Lung (tissue), 14 donors: ENCODE measurements around the gene SLC35E2B. TPM values are rescaled to one million over a fixed set of nuclear protein-coding genes. Genes with fewer than 3 reads are reported as not detected.
"Not testable (repeated sequence)": the region's sequence is repeated elsewhere in the genome, so short reads cannot be mapped to it uniquely, and the experiment has no call there.

Experiments used
- ATAC-seq: fragments of 200-7000 bp; cut with Tn5 transposase; one replicate; pipeline ENCODE4 v1.9.1; 2020; ENCODE audit warnings: moderate number of reproducible peaks; ENCODE audit not compliant: insufficient read depth, low FRiP score
- DNase-seq, 3 donors: peaks; one replicate each; pipeline ENCODE4 v3.0.0-alpha.2; 2013 to 2017
- H3K27ac ChIP-seq, 2 donors: one replicate each; pipeline ENCODE4 v1.5.1; 2013; ENCODE audit warnings: mild to moderate bottlenecking in 2 of 2, moderate library complexity in 2 of 2, control low read depth in 1 of 2, inconsistent platforms in 1 of 2, low read depth in 1 of 2, low read length in 1 of 2
- H3K27me3 ChIP-seq, 3 donors: one replicate each; pipeline ENCODE4 v1.5.1; 2013; ENCODE audit warnings: low read length in 2 of 3; ENCODE audit not compliant: control insufficient read depth in 3 of 3, insufficient read depth in 3 of 3
- H3K36me3 ChIP-seq, 4 donors: one replicate each; pipeline ENCODE4 v1.5.1; 2013; ENCODE audit warnings: low read length in 4 of 4, mild to moderate bottlenecking in 1 of 4, moderate library complexity in 1 of 4; ENCODE audit not compliant: control insufficient read depth in 4 of 4, insufficient read depth in 4 of 4
- H3K4me1 ChIP-seq, 5 donors: one replicate each; pipeline ENCODE4 v1.5.1; 2013; ENCODE audit warnings: low read length in 5 of 5, mild to moderate bottlenecking in 2 of 5, moderate library complexity in 1 of 5; ENCODE audit not compliant: control insufficient read depth in 5 of 5, insufficient read depth in 5 of 5
- H3K4me3 ChIP-seq: one replicate; pipeline ENCODE4 v1.5.1; 2013; ENCODE audit warnings: mild to moderate bottlenecking, control low read depth, moderate library complexity
- H3K9ac ChIP-seq, 2 donors: one replicate each; pipeline ENCODE4 v1.5.1; 2013; ENCODE audit warnings: low read length in 2 of 2, control low read depth in 1 of 2; ENCODE audit not compliant: insufficient read depth in 1 of 2
- H3K9me3 ChIP-seq, 4 donors: one replicate each; pipeline ENCODE4 v1.5.1; 2013; ENCODE audit warnings: low read length in 3 of 4, mild to moderate bottlenecking in 1 of 4, moderate library complexity in 1 of 4; ENCODE audit not compliant: control insufficient read depth in 4 of 4, insufficient read depth in 3 of 4
- WGBS, 2 donors: extraction: QIAGEN DNeasy Blood & Tissue Kit; methylation state at CpG; one replicate each; pipeline ENCODE4 v1.1.7; 2013; 5-methylcytosine and 5-hydroxymethylcytosine counted together
- long read RNA-seq, 5 donors: transcript quantifications; one replicate each; lab custom pipeline, GENCODE V29; 2026
- polyA plus RNA-seq, 2 donors: library from polyadenylated mRNA; stranded (reverse); fragments of 200-250 nt; gene quantifications; one replicate each; pipeline ENCODE4 v1.2.1, GENCODE V29; 2013
- total RNA-seq, 2 donors: library from RNA; depleted of rRNA in 1 of 2; stranded (reverse); fragments of >200 nt in 1 of 2; gene quantifications; one replicate each; pipeline ENCODE4 v1.2.1, GENCODE V29; 2014 to 2021
- donor health status: Bipolar disorder and iron deficiency.
- donor health status: healthy.
- donor health status: DM: yes; HTN: yes; CAD: no.

SLC35E2B gene
- total RNA-seq (10 to 100 TPM; 41.0 to 45.9 TPM), polyA plus RNA-seq (10 to 100 TPM; 19.1 to 20.8 TPM)
- long read RNA-seq, donor 1, full-length matches to known transcripts: 12 of 21 reads
- long read RNA-seq, donor 1, partial matches to known transcripts: 9 of 21 reads
- long read RNA-seq, donor 1, other reads (novel, unspliced or antisense): 0 of 21 reads
- long read RNA-seq, donor 2, full-length matches to known transcripts: 6 of 12 reads
- long read RNA-seq, donor 2, partial matches to known transcripts: 6 of 12 reads
- long read RNA-seq, donor 2, other reads (novel, unspliced or antisense): 0 of 12 reads
- long read RNA-seq, donor 3, full-length matches to known transcripts: 7 of 16 reads
- long read RNA-seq, donor 3, partial matches to known transcripts: 9 of 16 reads
- long read RNA-seq, donor 3, other reads (novel, unspliced or antisense): 0 of 16 reads
- long read RNA-seq, donor 4, full-length matches to known transcripts: 5 of 50 reads
- long read RNA-seq, donor 4, partial matches to known transcripts: 45 of 50 reads
- long read RNA-seq, donor 4, other reads (novel, unspliced or antisense): 0 of 50 reads
- long read RNA-seq, donor 5, full-length matches to known transcripts: 11 of 30 reads
- long read RNA-seq, donor 5, partial matches to known transcripts: 10 of 30 reads
- long read RNA-seq, donor 5, other reads (novel, unspliced or antisense): 9 of 30 reads

DNA sequence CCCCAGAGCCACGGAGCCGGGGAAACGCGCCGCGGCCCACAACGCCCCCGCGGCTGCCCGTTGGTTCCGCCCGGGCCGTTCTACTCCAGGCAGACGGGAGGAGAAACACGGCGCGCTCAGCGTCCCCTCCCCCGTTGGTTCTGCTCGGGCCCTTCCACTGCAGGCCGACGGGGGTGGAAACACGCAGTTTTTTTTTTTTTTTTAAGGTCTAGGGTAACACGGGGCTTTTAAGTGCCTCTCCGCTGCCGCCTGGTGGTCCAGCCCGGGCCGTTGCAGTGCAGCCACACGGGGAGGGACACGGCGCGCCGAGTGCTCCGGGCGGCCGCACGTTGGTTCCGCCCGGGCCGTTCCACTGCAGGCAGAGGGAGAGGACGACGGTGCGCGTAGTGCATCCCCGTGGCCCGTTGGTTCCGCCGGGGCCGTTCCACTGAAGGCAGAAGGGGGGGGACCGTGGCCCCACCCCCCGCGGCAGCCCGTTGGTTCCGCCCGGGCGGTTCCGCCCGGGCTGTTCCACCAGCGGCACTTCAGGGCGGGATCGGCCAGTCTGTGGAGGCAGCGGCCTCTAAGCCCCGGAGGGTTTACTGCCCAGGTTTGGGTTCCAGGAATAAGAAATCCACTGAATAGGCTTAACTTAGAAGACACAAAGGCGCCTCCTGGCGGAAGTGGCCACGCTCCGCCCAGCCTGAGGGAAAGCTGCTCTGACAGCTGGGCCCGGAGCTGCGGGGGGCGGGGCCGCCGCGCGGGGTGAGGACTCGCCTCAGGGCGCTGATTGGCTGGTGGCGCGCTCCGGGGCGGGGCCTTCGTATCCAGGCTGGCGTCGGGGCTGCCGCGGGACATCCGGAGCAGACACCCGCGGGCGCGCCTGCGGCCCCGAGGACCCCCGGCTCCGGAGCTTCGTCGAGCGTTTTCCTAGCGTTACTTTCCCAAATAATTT is at the start of gene SLC35E2B:
Gene SLC35E2B (minus strand): TSS at position 82 of the 934 bp plus-strand sequence. CDS start 16,096 bp downstream, outside the sequence.
- 0% methylated on average over 12 to 23 of the region's 98 CpGs for WGBS, 2 donors
- peak; percentile 90 for ATAC-seq
- H3K9me3 ChIP-seq, H3K36me3 ChIP-seq, H3K27me3 ChIP-seq, H3K4me1 ChIP-seq: not testable (repeated sequence)
- peak within 1 kb of the TSS; percentile 73 to 85 for H3K27ac ChIP-seq
- DNase-seq: peak; percentile 88 to 96 (median 93)
- peak within 1 kb of the TSS; percentile 28 for H3K4me3 ChIP-seq
- peak within 1 kb of the TSS in 1 of 2 donors; percentile 16 for H3K9ac ChIP-seq

DNA sequence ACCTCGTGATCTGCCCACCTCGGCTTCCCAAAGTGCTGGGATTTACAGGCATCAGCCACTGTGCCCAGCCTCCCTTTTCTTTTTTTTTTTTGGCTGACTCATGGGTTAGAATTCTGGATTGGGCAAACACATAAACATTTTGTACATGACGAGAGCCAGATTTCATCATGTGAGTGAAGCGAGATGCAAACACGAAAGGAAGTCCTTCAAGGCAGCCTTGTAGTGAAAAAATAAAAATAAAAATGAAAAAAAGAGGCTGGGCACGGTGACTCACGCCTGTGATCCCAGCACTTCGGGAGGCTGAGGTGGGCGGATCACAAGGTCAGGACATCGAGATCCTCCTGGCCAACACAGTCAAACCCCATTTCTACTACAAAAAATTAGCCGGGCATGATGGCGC is 48.4 kb upstream of the SLC35E2B start:
- H3K27ac ChIP-seq, H3K27me3 ChIP-seq, ATAC-seq, DNase-seq, H3K4me3 ChIP-seq, H3K4me1 ChIP-seq, H3K9ac ChIP-seq, H3K36me3 ChIP-seq, H3K9me3 ChIP-seq: not testable (repeated sequence)
- WGBS, 2 donors: 70 to 76% methylated on average over 10 to 11 of the region's 12 CpGs

DNA sequence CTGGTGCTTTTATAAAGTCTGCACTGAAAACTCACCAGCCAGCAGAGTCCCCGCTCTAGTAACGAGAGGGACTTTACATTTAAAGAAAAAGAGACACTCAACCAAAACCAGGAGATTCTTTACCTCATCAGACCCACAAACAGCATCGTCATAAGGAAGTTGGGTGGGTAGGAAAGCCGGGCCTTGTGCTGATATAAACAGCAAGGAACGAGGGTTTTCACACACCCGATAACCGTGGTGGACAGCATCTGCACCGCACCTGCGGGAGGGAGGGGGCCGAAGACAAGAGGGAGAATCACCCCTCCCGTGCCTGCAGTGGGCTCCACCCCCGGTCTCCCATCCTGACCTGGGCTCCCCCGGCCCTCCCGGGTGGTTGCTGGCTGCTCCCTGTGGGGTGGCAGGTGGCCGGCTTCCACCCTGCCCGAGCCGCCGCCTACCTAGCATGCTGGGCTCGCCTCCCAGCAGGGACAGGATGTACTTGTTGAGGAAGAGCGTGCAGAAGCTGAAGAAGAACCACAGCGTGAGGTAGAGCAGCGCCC is 46.3 kb upstream of the SLC35E2B start:
- ATAC-seq, DNase-seq, H3K9ac ChIP-seq, H3K4me3 ChIP-seq, H3K36me3 ChIP-seq, H3K27me3 ChIP-seq, H3K27ac ChIP-seq, H3K9me3 ChIP-seq, H3K4me1 ChIP-seq: not testable (repeated sequence)
- 92 to 95% methylated on average over 5 to 12 of the region's 22 CpGs for WGBS, 2 donors

DNA sequence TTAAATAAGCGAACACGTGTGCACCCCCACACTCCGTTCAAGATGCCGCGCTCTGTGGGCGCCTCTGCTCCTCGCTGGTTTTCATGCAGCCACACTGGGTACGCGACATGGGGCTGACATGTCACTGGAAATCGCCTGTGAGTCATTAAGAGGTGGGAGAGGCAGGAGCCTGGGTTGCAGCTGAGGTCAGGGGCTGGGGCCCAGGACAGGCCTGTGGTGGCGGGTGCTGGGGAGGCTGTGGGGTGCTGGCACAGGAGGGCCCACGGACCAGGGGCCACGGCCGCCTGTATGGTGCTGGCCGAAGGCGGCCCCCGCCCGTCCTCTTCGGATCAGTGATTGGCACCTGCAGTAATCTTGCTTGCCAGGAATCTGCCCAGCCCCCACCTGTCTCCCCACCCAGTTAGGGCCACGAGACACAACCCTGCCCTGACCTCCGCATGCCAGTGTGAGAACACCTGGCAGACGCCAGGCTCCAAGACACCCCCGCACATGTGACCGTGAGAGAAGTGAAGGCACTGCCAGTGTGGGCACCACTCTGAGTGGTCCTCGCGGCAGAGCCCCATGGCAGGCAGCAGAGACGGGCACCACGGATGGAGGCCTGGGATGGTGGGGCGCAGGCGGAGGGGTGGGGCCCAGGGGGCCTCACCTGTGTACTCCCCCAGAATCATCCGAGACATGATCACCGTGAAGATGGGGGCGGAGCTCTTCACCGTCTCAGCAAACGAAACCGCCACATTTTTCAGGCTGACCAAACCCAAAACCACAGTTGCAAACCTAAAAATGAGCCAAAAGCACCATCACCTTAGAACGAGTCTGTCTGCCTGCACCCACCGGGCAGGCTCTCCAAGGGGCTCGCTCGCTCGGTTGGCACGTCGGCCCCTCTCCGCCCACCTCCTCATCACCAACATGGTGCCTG is 45.3 kb upstream of the SLC35E2B start:
- H3K9me3 ChIP-seq, H3K36me3 ChIP-seq, DNase-seq, H3K27me3 ChIP-seq, H3K27ac ChIP-seq, H3K4me1 ChIP-seq, ATAC-seq, H3K4me3 ChIP-seq, H3K9ac ChIP-seq: not testable (repeated sequence)
- 96 to 98% methylated on average over 19 to 21 of the region's 44 CpGs for WGBS, 2 donors
